Activated T-cell treated with anti-CD3 and anti-CD28 coated beads for 48 hours (primary cell): ENCODE results near the gene DIP2C.

Experiments
- DNase-seq: peaks from one replicate; pipeline ENCODE4 v3.0.0-alpha.2; 2020; ENCODE audit warnings: low read depth

DIP2C gene

DNA sequence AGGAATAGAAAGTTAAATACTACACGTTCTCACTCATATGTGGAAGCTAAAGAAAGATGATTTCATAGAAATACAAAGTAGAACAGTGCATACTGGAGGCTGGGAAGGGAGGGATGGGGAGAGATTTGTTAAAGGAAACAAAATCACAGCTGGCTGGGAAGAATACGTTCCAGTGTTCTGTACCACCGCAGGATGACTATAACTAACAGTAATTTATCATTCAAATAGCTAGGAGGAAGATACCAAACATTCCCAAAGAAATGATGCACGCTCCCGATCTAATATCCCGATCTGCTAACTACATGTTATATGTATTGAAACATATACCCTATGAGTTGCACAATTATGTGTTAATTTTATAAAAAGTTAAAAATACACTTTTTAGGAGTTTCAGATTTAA is 391.9 kb downstream of the DIP2C start:
- DNase-seq = no peak

DNA sequence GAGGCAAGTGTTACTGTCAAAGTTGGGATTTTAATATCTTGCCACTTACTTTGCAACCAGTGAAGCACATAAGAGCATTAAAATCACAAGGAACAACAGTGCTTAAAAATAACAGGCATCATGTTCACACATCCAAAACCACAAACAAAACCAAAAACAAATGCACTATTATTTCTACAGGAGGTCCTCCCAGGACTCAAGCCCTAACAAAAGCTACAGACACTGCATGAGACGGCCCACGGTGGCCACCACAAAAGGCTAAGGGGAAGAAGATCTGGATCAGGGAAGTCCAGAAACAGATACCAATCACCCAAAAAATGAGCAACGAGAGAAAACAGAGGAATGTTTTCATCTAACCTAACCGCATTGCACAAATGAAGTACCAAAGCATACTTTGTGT is 395.8 kb downstream of the DIP2C start:
- DNase-seq = no peak

DNA sequence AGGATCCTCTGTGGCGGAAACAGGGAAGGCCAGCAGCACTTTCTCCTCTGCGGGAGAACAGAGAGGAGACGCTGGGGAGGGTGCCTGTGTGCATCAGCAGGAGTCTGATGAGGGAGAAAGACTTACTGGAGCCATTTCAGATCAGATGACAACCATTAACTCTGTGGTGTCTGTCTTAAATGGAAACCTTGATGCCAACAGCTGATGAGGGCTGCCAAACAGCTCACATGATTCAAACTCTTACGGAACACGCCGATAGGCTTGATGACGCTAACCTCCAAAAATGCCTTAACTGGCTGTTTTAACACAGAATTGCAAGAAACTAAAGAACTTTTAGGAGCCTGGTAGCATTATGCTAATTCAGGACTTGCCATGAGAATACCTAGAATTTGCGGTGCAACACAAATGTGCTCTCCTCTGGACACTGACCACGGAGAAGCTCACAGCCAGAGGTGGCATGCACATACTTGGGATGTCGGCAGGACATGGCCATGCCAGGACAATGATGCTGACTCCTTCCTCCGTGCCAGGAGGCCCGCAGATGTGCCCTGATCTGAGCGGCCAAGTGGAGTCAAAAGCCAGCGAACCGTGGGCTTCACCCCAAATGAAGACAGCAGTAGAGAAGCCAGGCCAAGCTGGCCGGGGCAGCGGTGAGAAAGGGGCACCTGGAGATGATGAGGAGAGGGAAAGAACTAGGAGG is 399.3 kb downstream of the DIP2C start:
- no peak for DNase-seq

DNA sequence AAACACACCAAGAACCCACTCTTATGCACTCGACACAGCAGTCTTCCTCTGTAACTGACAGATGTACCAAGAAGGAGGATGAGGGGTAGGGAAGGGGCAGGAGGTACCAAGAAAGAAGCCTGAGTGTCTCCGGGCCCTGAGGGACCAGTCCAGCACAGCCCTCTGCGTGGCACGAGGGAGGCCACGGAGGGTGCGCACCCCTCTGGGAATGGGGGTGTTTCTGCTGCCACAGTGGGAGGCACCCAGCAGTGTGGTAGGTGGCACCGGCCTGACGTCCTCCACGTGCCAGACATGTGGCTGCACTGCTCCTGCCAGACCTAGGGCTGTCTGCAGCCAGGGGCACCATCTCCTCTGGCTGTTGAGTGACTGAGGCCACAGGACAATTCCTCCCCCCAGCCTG is 399.9 kb downstream of the DIP2C start:
- DNase-seq = no peak

DNA sequence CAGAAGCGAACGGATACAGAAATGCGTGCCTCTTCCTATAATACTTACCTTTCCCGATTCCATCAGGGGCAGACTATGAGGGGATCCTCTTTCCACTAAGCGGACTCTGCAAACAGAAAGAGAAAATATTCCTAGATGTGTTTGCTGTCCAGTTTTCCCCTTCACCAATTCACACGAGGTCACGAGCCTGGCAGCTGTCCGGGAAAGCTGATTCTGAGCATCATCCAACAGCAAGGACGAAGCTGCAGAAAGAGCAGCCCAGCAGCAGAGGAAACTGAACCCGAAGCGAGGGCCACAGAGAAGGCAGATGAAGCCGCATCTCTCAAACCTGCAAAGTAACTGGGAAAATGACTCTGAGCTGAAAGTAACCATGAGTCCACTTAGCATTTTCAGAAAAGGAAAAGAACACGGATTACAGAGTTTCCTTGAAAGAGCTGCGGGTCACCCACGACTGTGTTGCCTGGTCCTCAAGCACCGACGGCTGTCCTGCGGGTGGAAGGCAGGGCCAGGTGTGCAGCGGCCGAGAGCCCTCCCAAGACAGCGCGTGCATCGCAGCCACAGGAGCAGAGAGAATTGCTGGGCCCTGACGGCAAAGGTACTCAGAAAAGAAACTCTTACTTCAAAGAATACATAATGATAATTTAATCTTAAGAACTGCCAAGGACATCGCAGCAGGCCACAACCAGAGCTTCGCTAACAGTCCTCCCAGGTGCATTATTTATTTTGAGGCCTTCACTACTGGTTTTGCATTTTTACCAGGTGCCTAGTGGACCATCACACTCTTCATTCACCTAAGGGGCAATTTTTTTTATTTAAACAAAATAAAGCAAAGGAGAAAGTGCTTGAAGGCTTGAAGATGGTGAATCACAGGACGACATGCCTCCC is 400.9 kb downstream of the DIP2C start:
- no peak for DNase-seq

DNA sequence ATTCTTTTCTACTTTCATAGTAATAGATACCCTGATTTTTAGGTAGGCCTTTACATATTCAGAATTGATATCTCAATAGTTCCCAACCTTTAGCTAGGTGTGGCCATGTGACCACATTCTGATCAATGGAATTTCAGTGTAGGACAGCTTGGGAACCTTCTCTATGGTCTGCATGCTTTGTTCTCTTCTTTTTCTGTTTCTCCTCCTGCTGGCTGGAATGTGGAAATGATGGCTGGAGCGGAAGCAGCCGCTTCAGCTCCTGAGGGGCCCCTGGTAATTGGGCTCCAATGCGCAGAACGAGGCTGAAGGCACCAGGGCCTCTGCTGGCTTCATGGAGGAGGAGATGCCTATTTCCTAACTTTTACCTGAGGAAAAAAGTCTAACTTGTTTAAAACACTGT is 401.7 kb downstream of the DIP2C start:
- no peak for DNase-seq

DNA sequence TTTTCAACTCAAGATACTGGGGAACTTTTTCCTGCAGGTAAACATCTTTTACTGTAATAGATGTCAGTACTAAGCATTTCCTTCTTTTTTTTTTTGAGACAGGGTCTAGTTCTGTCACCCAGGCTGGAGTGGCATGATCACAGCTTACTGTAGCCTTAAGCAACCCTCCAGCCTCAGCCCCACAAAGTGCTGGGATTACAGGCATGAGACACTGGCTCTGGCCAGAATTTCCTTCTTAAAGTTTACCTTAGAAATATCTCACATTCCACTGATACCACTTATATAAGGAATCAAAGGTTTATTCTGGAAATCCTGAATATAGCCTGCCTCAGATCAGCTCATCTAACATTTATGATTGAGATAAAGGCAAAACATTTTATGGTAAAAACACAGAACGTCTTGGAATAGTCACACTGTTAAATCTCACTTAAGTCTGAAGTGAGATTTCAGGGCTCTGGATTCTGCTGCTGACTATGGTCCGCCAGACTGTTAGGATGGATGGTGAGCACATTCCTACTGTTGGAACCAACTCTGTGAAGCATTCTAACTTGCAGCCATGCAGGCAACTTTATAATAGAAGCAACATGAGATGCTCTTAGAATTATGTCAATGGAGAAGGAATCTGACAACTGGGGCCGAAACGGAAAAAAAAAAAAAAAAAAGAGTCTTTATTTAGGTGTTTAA is 402.3 kb downstream of the DIP2C start:
- no peak for DNase-seq

DNA sequence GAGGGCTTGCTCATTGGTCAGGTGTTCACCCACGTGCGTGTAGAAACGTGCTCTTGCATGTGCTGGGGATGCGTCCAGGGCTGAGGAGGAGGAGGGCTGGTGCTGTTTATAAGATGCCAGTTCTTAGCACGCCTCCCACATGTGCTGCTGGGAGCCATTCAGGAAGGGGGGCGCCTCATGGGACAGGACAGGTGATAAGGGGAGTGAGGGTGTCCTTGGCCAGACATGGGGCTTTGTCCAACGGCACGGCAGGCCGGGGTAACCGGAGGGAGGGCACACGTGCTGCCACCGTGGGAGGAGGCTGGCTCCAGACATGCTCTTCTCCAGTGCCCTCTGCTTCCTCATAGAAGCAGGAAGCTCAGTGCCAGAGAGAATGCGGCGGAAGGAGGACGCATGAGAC is 404.3 kb downstream of the DIP2C start:
- DNase-seq = no peak

DNA sequence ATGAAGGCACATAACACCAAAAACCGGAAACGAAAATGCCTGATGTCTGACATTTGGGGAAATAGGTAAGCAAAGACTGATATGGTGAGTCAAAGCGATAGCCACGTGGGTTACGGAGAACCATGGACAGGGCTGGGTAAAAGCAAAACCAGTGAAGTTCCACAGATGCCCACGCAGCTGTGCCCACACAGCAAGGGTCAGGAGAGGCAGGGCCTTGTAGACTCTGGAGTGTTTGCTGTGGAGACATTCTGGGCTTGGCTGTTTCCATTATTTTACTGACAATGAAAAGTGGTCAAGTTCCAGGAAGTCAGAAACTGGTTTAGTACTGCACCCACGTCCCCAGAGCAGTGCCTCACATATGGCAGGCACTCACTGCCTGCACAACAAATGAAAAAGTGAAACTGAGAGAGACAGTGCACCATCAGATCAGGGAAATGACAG is 405.5 kb downstream of the DIP2C start:
- DNase-seq = peak; percentile 25

DNA sequence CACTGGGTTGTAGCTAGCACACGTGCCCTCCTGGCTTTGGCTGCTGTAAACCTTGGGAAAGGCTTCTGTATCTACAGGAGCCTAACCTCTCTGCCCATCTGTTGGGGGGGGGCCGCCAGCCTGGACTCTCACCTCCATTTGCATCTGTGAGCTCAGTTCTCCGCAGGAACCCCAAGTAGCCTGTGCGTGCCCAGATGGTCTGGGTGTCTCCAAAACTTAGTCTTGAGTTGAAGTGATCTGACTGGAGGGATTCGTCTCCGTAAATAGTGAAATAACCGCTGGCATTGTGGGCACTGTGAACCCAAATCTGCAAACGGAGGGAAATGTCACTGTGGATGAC is 406.4 kb downstream of the DIP2C start:
- no peak for DNase-seq

DNA sequence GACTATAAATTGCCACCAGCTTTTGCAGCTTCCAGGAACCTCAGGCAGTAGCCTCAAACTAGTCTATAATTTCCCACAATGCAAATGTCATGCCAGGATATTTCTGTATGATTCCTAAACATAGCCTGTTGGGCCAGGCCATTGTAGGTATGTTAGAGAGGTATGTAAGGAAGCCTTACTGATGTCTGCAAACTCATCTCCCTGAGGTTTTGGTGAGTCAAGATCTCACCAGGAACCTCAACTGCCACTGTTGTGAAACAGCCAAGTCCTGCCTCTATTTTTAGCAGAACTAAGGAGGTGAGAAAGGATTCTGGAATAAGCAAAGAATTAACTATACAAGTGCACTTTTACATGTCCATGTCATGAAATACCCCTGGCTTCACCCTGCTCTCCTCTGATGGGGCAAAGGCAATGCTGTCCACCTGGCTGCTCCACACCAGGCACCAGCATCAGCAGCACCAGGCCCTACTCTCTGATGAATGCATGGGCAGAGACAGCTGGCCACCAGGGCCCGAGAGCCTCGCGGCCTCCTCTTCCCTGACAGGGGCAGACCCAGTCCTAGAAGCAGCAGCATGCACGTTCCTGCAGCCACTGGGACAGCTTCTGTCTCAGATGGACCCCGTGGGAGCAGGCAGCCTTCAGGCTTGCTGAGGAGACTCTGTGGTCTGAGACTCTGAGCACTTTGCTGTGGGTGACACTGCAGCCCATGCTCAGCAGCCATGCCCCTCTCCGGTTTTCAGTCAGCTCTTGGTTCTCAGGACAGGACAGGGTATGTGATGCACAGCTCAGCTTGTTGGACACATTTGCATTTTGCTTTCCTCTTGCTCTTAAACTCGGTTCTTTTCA is 407.0 kb downstream of the DIP2C start:
- no peak for DNase-seq

DNA sequence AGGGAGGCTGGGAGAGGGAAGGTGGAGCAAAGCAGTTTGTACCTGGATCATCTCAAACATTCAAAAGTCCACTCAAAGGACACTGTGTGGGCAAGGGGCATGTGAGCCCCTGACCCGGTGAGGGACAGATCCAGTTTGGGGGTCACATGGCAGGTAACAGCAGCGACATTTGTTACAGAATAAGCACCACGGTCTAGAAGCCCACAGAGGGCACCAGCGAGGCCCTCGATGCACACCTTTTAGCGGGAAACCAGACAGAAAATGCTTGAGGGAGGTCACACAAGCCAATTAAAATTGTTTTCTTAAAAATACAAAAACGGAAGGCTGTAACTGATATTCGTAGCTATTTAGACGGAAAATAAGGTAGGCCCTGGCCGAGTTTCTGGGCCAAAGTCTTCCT is 409.8 kb downstream of the DIP2C start:
- no peak for DNase-seq

DNA sequence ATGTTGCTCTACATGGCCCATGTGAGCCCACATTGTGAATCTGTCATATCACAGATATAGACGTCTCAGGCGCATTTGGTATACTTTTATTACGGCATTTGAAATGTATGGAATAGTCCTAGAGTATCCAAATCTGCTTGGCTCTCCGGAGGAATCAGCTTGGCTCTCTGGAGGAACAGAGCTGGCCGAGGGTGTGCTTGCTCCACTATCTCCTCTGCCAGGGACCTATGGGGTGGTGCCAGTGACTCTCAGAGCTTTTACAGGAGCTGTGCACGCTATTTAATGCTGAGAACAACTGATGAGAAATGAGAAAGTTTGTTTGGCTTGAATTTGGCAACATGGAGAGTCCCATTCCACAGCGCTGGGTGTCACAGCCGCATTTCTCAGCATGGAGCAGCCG is 410.2 kb downstream of the DIP2C start:
- no peak for DNase-seq

DNA sequence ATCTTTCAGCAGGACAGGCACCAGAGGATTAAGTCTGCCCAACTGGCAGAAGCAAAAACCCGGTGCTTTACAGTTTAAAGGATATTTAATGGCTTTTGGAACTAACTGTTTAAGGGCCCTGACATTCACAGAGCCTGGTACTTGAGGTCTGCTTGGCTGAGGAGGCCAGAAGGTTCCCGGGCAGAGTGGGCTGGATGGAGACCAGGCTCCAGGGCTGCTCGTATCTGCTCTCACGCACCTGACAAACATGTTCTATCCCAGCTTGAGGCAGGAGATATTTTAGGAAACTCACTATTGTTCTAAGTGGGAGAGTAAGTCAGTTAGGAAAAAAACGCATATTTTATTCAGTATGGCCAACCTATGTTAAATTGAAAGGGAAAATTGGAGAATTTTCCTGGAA is 410.8 kb downstream of the DIP2C start:
- no peak for DNase-seq

DNA sequence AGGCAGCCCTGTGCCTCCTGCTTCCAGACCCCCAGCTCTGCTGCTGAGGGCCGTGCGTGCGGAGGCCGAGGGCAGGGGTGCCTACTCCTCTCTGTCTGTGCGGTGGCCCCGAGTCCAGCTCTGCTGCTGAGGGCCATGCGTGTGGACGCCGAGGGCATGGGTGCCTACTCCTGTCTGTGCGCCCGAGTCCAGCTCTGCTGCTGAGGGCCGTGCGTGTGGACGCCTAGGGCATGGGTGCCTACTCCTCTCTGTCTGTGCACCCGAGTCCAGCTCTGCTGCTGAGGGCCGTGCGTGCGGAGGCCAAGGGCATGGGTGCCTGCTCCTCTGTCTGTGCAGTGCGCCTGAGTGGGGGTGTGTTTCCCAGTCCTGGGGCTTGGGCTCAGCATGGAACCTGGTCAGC is 411.5 kb downstream of the DIP2C start:
- no peak for DNase-seq

DNA sequence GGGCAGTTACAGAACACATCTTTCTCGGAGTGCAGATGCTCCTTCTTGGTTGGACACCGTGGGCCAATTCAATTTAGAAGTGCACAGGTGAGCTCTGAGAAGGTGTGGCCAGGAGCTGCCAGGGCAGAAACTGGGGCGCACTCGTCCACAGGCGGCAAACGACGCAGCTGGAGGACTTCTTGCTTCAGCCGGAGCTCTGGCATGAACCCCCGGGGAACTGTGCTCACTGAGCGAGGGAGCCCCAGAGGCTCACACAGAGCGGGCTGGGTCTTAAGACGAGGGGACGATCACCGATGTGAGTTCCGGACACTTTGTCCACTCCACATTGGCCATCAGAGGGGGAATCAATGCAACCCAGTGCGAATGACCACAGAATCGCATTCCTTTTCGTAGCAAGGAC is 413.8 kb downstream of the DIP2C start:
- no peak for DNase-seq

DNA sequence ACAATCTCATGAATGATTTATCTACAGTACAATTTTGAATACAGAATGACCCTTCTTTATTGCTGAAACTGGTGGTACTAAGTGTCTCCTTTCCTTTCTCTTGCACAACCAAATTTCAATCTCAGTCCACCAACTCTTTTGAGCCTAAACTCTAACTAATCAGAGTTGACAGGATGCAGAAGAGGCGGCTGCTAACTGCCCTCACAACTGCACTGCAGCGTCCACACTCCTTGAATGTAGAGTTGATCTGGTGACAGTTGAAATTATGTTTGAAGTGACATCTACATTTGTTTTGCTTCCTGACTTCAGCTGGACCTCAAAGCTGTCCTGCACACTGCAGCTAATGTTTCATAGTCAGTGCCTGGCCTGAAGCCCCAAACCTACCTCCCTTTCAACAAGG is 414.6 kb downstream of the DIP2C start:
- DNase-seq = no peak

DNA sequence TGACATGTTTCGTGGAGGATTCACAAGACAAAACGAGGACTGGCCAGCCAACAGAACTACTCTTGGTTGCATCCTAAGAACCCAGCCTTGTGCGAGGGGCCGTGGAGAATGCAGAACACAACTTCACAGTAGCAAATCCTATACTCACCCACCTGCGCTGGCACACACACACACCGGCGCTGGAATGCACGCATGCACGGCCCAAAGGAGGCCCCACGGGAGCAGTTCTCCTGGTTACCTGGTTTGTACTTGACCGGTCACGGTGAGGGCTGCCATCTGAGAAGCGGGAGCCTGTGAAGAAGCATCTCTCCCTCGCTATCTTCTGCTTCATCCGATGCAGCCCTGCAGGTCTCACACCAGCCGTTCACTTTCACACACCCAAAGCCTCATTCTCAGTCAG is 416.4 kb downstream of the DIP2C start:
- DNase-seq = no peak

DNA sequence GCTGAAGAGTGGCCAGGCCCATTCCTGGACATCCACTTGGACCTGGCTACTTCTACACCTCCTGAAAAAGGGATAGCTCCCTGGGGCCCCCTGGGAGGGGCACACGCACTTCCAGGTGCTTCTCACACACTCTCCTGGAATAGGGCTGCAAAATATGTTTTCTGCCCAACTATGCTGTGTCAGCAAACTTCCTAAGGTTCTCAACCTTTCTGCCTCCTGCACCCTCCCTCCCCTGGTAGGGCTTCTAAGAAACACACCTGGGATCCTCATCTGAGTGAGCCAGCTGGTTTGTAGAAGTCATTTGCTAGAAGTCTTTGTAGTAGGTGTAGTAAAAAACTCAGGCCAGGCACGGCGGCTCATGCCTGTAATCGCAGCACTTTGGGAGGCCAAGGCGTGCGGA is 417.7 kb downstream of the DIP2C start:
- no peak for DNase-seq

DNA sequence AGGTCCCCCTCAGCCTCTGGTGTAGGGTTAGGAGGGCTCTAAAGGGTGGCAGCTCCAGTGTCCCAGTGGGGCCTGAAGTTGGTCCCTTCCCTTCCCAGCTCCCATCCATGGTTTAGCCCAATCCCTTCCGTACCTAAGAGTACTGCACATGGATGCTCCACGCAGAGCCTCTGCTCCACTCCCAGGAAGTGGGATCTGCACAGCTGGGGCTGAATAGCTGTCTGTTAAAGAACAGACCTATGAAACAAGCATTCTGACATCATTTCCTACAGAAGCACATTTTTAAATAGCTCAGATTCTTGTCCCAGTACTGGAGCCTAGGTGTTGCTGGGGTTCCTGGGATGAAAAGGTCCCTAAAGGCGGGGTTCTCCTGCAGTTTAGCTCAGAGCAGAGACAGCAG is 418.3 kb downstream of the DIP2C start:
- DNase-seq = no peak

DNA sequence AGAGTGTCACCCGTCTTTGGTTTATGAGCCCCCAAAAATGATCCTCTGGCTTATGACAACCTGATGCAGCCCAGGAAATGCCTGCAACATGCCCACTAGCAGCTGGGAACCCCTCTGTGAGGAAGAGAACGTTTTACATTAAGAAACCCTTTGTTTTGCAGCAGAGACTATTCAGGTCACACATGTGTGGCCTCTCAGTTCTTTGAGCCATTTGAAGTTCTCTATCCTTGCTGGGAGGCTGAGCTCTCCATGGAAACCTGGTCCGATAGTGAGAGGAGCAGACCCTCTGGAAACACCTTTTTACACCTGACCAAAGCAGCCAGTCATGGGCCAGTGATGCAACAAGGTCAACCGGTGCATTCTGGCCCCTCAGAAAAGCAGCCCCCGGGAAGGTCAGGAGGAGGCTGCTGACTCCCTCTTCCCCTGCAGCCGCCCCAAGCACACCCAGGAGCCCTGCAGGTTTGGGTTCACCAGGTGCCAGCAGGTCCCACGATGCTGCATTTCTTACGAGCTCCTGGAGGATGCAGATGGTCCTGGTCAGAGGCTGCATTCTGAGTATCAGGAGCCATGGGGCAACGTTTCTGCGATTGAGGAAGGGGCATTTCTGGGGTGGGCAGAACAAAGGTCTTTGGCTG is 419.9 kb downstream of the DIP2C start:
- DNase-seq = no peak

DNA sequence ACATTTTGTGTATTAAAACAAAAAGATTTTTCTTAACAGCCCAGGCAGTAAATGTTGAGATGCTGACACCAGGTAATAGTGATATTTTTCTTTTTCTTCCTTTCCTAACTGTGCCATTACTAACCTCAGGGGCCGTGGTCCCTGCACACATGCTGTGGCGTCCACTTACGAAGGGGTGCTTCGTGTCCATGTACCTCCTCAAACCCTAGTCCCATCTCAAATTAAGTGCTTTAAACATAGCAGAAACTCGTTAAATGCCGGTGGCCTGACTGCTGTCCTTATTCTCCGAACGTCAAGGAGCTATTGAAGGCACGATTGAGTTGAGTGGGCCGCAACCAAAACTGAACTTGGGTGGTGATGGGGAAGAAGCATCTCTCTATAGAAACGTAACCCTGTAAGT is 421.8 kb downstream of the DIP2C start:
- DNase-seq = no peak
